Measurements from ENCODE around the gene DGKB. TPM values are rescaled to one million over a fixed set of nuclear protein-coding genes. Genes with fewer than 3 reads are reported as not detected.
A peak's percentile ranks its signal among the peaks of the same experiment; 100 is the strongest.

Gene DGKB
- total RNA-seq, 1 donor from 2014 or later: 0.47 TPM

GRCh38 chr7:14834883-14835282 lies 67.7 kb downstream of the DGKB start:
- DNase-seq (no peak), ATAC-seq (no peak)
- intact Hi-C loops (cut with micrococcal nuclease): loop anchor here (10.0 kb wide), 1 partner anchor 180 kb away; no protein-coding TSS in a partner anchor

- peak; percentile 19 for DNase-seq
- intact Hi-C loops (cut with micrococcal nuclease): loop anchor here (10.0 kb wide), 1 partner anchor 180 kb away; no protein-coding TSS in a partner anchor
- ATAC-seq: peak; percentile 80
These were observed 68.1 kb downstream of the DGKB start for GRCh38 chr7:14834456-14834855.

- DNase-seq (no peak), ATAC-seq (no peak)
- intact Hi-C loops (cut with micrococcal nuclease): loop anchor here (10.0 kb wide), 1 partner anchor 181 kb away; no protein-coding TSS in a partner anchor
These were observed 68.8 kb downstream of the DGKB start for GRCh38 chr7:14833707-14834106.

- ATAC-seq: no peak
- DNase-seq: no peak
- intact Hi-C loops (cut with micrococcal nuclease): no loop called here
These were observed 74.5 kb downstream of the DGKB start for GRCh38 chr7:14828053-14828452.

- intact Hi-C loops (cut with micrococcal nuclease): no loop called here
- DNase-seq (no peak), ATAC-seq (no peak)
These were observed 76.1 kb downstream of the DGKB start for GRCh38 chr7:14826426-14826825.

- ATAC-seq (peak; percentile 73), DNase-seq (no peak)
- intact Hi-C loops (cut with micrococcal nuclease): no loop called here
These were observed 76.6 kb downstream of the DGKB start for GRCh38 chr7:14825912-14826311.

GRCh38 chr7:14822481-14822854 lies 80.1 kb downstream of the DGKB start:
- ATAC-seq (no peak), DNase-seq (no peak)
- intact Hi-C loops (cut with micrococcal nuclease): no loop called here

GRCh38 chr7:14821757-14822480 lies 80.6 kb downstream of the DGKB start:
- ATAC-seq: no peak
- intact Hi-C loops (cut with micrococcal nuclease): no loop called here
- no peak for DNase-seq

GRCh38 chr7:14818871-14819270 lies 83.7 kb downstream of the DGKB start:
- ATAC-seq (no peak), DNase-seq (no peak)
- intact Hi-C loops (cut with micrococcal nuclease): no loop called here

GRCh38 chr7:14817829-14818614 lies 84.5 kb downstream of the DGKB start:
- intact Hi-C loops (cut with micrococcal nuclease): no loop called here
- ATAC-seq (no peak), DNase-seq (no peak)

- ATAC-seq: no peak
- DNase-seq: no peak
- intact Hi-C loops (cut with micrococcal nuclease): no loop called here
These were observed 95.0 kb downstream of the DGKB start for GRCh38 chr7:14807507-14807906.

GRCh38 chr7:14806891-14807290 lies 95.7 kb downstream of the DGKB start:
- intact Hi-C loops (cut with micrococcal nuclease): no loop called here
- ATAC-seq (no peak), DNase-seq (no peak)

GRCh38 chr7:14805105-14805719 lies 97.3 kb downstream of the DGKB start:
- ATAC-seq (no peak), DNase-seq (no peak)
- intact Hi-C loops (cut with micrococcal nuclease): no loop called here

GRCh38 chr7:14800664-14801063 lies 101.9 kb downstream of the DGKB start:
- DNase-seq: no peak
- intact Hi-C loops (cut with micrococcal nuclease): no loop called here
- no peak for ATAC-seq

GRCh38 chr7:14793151-14793550 lies 109.4 kb downstream of the DGKB start:
- ATAC-seq (no peak), DNase-seq (no peak)
- intact Hi-C loops (cut with micrococcal nuclease): no loop called here

- intact Hi-C loops (cut with micrococcal nuclease): no loop called here
- ATAC-seq: no peak
- DNase-seq: no peak
These were observed 115.0 kb downstream of the DGKB start for GRCh38 chr7:14787551-14787950.

- DNase-seq (no peak), ATAC-seq (no peak)
- intact Hi-C loops (cut with micrococcal nuclease): no loop called here
These were observed 116.1 kb downstream of the DGKB start for GRCh38 chr7:14786314-14786895.

- DNase-seq (no peak), ATAC-seq (no peak)
- intact Hi-C loops (cut with micrococcal nuclease): no loop called here
These were observed 124.7 kb downstream of the DGKB start for GRCh38 chr7:14777806-14778205.

- intact Hi-C loops (cut with micrococcal nuclease): no loop called here
- ATAC-seq (no peak), DNase-seq (no peak)
These were observed 126.3 kb downstream of the DGKB start for GRCh38 chr7:14776266-14776665.

GRCh38 chr7:14773729-14774271 lies 128.8 kb downstream of the DGKB start:
- intact Hi-C loops (cut with micrococcal nuclease): no loop called here

More at GRCh38 chr7:14773729-14774271, 128.8 kb downstream of the DGKB start:
- DNase-seq (no peak), ATAC-seq (no peak)
